Nephron (organoid): Measurements from ENCODE around the gene DTYMK.
A peak's percentile ranks its signal among the peaks of the same experiment; 100 is the strongest.

Experiments
- H3K27ac Mint-ChIP-seq, 3 experiments: 2 replicates each; pipeline ENCODE4 v1.8.0; 2020; ENCODE audit warnings: mixed read lengths in 3 of 3, mild to moderate bottlenecking in 2 of 3, moderate library complexity in 1 of 3
- H3K27me3 Mint-ChIP-seq: 2 replicates; pipeline ENCODE4 v1.8.0; 2021; ENCODE audit warnings: low read depth, mild to moderate bottlenecking, moderate library complexity, mixed read lengths
- H3K36me3 Mint-ChIP-seq: 2 replicates; pipeline ENCODE4 v1.8.0; 2020; ENCODE audit warnings: low read depth, mixed read lengths
- H3K4me1 Mint-ChIP-seq: 2 replicates; pipeline ENCODE4 v1.8.0; 2020; ENCODE audit warnings: mixed read lengths
- H3K4me3 Mint-ChIP-seq, 3 experiments: 2 replicates each; pipeline ENCODE4 v1.8.0; 2020; ENCODE audit warnings: mild to moderate bottlenecking in 3 of 3, mixed read lengths in 3 of 3, moderate library complexity in 2 of 3
- H3K9me3 Mint-ChIP-seq: 2 replicates; pipeline ENCODE4 v1.8.0; 2020; ENCODE audit warnings: mixed read lengths
- CTCF ChIP-seq, 3 experiments: fragments of 200-600 bp; sonication (generic); IDR thresholded peaks; one replicate each; pipeline ENCODE4 v1.5.0; 2021; ENCODE audit warnings: antibody characterized with exemption in 3 of 3; ENCODE audit not compliant: unreplicated experiment in 3 of 3

The DTYMK gene, protein sequence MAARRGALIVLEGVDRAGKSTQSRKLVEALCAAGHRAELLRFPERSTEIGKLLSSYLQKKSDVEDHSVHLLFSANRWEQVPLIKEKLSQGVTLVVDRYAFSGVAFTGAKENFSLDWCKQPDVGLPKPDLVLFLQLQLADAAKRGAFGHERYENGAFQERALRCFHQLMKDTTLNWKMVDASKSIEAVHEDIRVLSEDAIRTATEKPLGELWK

DNA sequence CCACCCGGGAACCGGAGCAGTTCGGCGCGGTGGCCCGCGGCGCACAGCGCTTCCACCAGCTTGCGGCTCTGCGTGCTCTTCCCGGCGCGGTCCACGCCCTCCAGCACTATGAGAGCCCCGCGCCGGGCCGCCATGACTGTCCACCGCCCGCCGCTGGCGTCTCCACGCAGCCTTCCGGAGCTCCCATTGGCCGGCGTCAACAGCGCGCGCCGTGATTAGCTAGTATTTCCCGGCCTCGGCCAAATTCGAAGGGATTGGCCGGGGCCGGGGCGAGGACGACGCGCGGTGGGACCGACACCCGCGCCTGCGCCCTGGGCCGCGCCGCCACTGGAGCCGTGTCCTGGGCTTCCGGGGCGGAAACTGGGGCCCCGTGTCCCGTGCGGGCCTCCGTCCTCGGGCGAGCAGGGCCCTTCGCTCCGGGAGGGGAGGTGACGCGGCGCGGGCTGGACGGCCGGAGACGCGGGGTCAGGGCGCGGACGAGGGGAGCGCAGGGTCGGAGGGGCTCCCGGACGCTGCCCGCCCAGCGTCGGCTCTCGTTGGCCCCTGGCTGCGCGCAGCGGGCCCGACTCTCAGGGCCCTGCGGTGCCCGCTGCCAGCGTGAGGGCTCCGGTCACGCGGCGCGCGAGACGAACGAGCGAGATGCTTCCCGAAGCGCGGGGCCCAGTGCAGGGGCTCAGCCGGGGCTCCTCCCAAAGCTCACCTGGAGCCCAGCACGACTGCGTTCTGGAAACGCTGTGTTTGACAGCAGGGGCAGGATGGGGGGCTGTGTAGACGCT is at the start of gene DTYMK:
Gene DTYMK (minus strand): TSS at position 166 of the 776 bp plus-strand sequence. CDS start 32 bp downstream, at position 134.
- H3K27ac Mint-ChIP-seq, result peak within 1 kb of the TSS; percentile 82 to 92 (median 89)
- TF ChIP-seq CTCF (IDR thresholded peaks at IDR 0.05; ENCODE audit: unreplicated experiment in 3 of 3), result no peak
- H3K36me3 Mint-ChIP-seq, result peaks cover 26% of the 10 kb centered on the region
- H3K27me3 Mint-ChIP-seq, result no peaks in the 10 kb centered on the region
- peak within 1 kb of the TSS; percentile 93 to 96 (median 94) for H3K4me3 Mint-ChIP-seq
- no peaks in the 10 kb centered on the region for H3K9me3 Mint-ChIP-seq
- H3K4me1 Mint-ChIP-seq, result peaks cover 13% of the 10 kb centered on the region

DNA sequence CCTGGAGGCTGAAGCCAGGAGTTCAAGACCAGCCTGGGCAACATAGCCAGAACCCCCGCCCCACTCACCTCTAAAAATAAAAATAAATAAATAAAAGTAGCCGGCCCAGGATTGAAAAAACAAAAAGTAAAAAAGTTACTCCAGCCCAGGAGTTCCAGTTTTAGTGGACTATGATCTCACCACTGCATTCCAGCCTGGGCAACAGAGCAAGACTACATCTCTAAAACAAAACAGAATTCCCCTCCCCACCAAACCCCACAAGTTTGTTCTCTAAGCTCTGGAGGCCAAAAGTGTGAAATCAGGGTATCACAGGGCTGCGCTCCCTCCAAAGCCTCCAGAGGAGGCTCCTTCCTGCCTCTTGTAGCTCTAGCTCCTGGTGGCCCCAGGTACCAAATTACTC is 49.5 kb upstream of the DTYMK start:
- Mint-ChIP-seq H3K36me3 (peaks cover 5% of the 10 kb centered on the region), H3K4me1 (peaks cover 7% of the 10 kb centered on the region), H3K27me3 (no peaks in the 10 kb centered on the region), H3K4me3 (peak overlapping the region; percentile 81 to 88 (median 84)), H3K9me3 (no peaks in the 10 kb centered on the region), H3K27ac (peak overlapping the region in 2 of 3 experiments; percentile 47 to 74)
- no peak for TF ChIP-seq CTCF (IDR thresholded peaks at IDR 0.05; ENCODE audit: unreplicated experiment in 3 of 3)

DNA sequence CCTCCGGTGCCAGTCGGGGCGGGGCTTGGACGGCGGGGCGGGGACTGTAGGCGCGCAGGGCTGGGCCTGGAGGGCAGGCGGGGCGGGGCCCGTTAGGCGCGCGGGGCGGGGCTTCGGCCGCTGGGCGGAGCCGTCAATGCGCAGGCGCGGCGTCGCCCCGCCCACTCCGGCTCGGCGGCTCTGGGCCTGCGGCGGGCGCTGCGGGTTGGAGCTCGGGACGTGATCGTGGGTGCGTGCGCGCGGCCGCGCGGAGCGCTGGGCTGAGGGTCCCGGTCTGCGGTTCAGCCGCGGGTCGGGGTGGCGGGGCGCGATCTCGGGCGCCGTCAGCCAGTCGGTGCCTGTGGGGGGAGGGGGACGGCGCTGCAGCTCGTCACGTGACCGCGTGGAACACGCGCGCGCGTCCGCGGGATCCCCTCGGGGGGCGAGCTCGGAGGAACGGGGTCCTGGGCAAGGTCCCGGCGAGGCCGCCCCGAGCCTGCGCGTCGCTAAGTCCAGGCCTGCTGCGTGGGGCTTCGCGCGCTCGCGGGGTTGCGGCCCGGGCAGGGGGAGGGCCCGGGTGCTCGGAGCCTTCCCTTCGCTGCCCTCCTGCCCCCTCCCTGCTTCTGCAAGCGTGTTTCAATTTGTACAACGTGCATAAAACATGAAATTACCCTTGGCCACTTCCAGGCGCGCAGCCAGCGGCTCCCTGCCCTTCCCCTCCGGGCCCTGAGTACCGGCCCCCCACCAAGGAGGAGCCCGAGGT is 48.0 kb upstream of the DTYMK start, which contains the start of gene D2HGDH:
Gene D2HGDH (plus strand): TSS at position 164 of the 742 bp plus-strand sequence. CDS start 595 bp downstream, outside the sequence.
- H3K4me1 Mint-ChIP-seq, result peaks cover 7% of the 10 kb centered on the region
- peak within 1 kb of the TSS in 2 of 3 experiments; percentile 62 to 81 for H3K27ac Mint-ChIP-seq
- no peak for TF ChIP-seq CTCF (IDR thresholded peaks at IDR 0.05; ENCODE audit: unreplicated experiment in 3 of 3)
- no peaks in the 10 kb centered on the region for H3K9me3 Mint-ChIP-seq
- peak within 1 kb of the TSS; percentile 81 to 88 (median 84) for H3K4me3 Mint-ChIP-seq
- H3K27me3 Mint-ChIP-seq, result peaks cover 4% of the 10 kb centered on the region
- peaks cover 5% of the 10 kb centered on the region for H3K36me3 Mint-ChIP-seq

DNA sequence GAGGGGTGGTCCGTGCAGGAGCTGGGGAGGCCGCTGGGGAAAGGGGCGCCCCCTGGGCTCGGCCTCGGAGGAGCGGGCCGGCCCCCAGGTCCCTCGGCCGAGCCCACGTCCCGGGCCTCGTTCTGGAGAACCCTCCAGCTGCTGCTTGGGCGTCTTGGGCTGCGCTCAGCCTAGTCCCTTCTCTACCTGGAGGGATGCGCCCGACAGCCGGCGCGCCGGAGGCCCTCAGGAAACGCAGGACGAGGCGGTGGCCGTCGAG is 47.5 kb upstream of the DTYMK start:
- Mint-ChIP-seq H3K9me3 (no peaks in the 10 kb centered on the region), H3K36me3 (peaks cover 5% of the 10 kb centered on the region), H3K4me1 (peaks cover 7% of the 10 kb centered on the region), H3K27me3 (peaks cover 4% of the 10 kb centered on the region), H3K27ac (no peak overlapping the region), H3K4me3 (peak overlapping the region in 1 of 3 experiments; percentile 75)
- no peak for TF ChIP-seq CTCF (IDR thresholded peaks at IDR 0.05; ENCODE audit: unreplicated experiment in 3 of 3)

GRCh38 chr2:241733391-241734207 is 47.0 kb upstream of the DTYMK start:
- Mint-ChIP-seq H3K4me3 (peak overlapping the region; percentile 74 to 78 (median 75)), H3K4me1 (peaks cover 7% of the 10 kb centered on the region), H3K36me3 (peaks cover 5% of the 10 kb centered on the region), H3K27ac (no peak overlapping the region), H3K9me3 (no peaks in the 10 kb centered on the region), H3K27me3 (peaks cover 4% of the 10 kb centered on the region)
- no peak for TF ChIP-seq CTCF (IDR thresholded peaks at IDR 0.05; ENCODE audit: unreplicated experiment in 3 of 3)
